Measurements from ENCODE around the gene CYFIP1. TPM values are rescaled to one million over a fixed set of nuclear protein-coding genes. Genes with fewer than 3 reads are reported as not detected.

Gene CYFIP1
- total and polyA plus RNA-seq, 7 donors: 45.0 to 99.6 (median 69.8) TPM

DNA sequence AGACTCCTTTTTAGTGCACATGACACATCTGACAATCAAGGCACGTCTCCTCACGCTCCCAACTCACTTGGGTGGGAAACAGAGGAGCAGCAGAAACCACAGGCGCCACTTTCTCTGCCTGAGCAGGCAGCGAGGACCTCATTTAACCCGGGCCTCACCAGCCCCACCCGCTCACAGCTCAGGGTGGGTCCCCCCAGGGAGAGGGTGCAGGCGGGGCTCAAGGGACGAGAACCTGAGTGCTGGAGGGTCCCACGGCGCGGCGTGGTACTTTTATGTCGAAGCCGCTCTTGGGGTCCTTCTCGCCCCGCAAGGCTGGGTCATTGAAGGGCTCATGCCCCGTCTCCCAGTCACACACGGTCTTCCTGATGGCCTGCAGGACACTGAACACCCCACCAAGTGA lies 62.6 kb downstream of the CYFIP1 start:
- no peak for TF ChIP-seq POLR2A (IDR thresholded peaks at IDR 0.05)
- TF ChIP-seq POLR2AphosphoS5 (IDR thresholded peaks at IDR 0.05): no peak
- TF ChIP-seq, protein P1, sequence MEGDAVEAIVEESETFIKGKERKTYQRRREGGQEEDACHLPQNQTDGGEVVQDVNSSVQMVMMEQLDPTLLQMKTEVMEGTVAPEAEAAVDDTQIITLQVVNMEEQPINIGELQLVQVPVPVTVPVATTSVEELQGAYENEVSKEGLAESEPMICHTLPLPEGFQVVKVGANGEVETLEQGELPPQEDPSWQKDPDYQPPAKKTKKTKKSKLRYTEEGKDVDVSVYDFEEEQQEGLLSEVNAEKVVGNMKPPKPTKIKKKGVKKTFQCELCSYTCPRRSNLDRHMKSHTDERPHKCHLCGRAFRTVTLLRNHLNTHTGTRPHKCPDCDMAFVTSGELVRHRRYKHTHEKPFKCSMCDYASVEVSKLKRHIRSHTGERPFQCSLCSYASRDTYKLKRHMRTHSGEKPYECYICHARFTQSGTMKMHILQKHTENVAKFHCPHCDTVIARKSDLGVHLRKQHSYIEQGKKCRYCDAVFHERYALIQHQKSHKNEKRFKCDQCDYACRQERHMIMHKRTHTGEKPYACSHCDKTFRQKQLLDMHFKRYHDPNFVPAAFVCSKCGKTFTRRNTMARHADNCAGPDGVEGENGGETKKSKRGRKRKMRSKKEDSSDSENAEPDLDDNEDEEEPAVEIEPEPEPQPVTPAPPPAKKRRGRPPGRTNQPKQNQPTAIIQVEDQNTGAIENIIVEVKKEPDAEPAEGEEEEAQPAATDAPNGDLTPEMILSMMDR (IDR thresholded peaks at IDR 0.05): no peak
- no peak for TF ChIP-seq EP300 (IDR thresholded peaks at IDR 0.05)
- Histone ChIP-seq H3K9me3 (no peaks in the 10 kb centered on the region), H3K4me3 (no peak overlapping the region), H3K36me3 (peaks cover 33 to 66% (median 37%) of the 10 kb centered on the region in 4 donors), H3K27me3 (no peaks in the 10 kb centered on the region), H3K4me1 (no peaks in the 10 kb centered on the region), H3K27ac (no peak overlapping the region)
- intact Hi-C loops (cut with DNase I): no loop called here
- DNase-seq: no peak
- 94 to 95% methylated on average over 18 of the region's 18 CpGs for WGBS, 2 donors

DNA sequence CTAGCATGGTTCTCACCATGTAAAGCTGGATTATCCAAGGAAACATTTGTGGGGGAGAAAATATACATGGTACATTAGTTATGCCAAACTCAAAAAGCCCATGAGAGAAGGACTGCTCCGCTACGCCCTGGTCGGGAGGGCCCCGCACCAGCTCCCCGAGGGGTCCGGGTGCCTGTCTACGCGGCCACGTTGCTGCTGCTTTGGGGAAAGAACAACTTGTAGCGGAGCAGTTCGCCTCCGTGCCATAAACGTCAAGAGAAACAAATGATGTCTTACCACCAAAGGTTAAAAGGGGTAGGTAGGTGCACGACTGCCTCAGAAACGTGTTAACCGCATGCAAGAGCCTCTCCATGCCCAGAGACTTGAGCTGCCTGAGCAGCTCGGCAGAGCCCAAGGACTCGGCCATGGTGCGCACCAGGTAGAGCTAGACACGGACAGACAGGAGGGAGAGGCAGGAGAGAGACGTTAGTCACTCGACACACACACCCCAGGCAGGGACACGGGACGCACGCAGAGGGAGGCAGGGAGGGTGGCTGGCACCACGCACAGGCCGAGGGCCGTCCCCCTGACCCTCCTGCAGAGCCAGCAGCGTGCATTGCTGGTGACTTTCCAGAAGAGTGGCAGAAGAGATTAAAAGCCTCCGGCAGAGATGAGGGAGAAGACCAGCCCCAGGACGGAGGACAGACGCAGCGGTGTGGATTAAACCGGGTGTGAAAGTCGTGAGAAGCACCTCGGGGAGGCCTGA lies 63.4 kb downstream of the CYFIP1 start:
- no peaks in the 10 kb centered on the region for H3K9me3 ChIP-seq
- H3K36me3 ChIP-seq: peaks cover 38 to 74% (median 44%) of the 10 kb centered on the region in 4 donors
- 96 to 97% methylated on average over 36 of the region's 36 CpGs for WGBS, 2 donors
- H3K4me3 ChIP-seq: no peak overlapping the region
- no peak for DNase-seq
- intact Hi-C loops (cut with DNase I): no loop called here
- H3K27ac ChIP-seq: no peak overlapping the region
- no peaks in the 10 kb centered on the region for H3K4me1 ChIP-seq
- no peaks in the 10 kb centered on the region for H3K27me3 ChIP-seq
- TF ChIP-seq EP300 (IDR thresholded peaks at IDR 0.05) (no peak), POLR2AphosphoS5 (IDR thresholded peaks at IDR 0.05) (no peak), POLR2A (IDR thresholded peaks at IDR 0.05) (no peak)
- TF ChIP-seq, protein P1 (IDR thresholded peaks at IDR 0.05): no peak

- intact Hi-C loops (cut with DNase I): no loop called here
Observed at GRCh38 chr15:22915866-22916515, 64.2 kb downstream of the CYFIP1 start.

GRCh38 chr15:22913646-22914380 lies 66.4 kb downstream of the CYFIP1 start:
- H3K27ac ChIP-seq: no peak overlapping the region
- no peak for DNase-seq
- peaks cover 58 to 97% (median 68%) of the 10 kb centered on the region in 4 donors for H3K36me3 ChIP-seq
- intact Hi-C loops (cut with DNase I): no loop called here
- 95% methylated on average over 13 of the region's 13 CpGs for WGBS, 2 donors
- TF ChIP-seq POLR2AphosphoS5 (IDR thresholded peaks at IDR 0.05) (no peak), POLR2A (IDR thresholded peaks at IDR 0.05) (no peak), EP300 (IDR thresholded peaks at IDR 0.05) (no peak)
- TF ChIP-seq, protein P1 (IDR thresholded peaks at IDR 0.05): no peak
- no peaks in the 10 kb centered on the region for H3K9me3 ChIP-seq
- H3K4me3 ChIP-seq: no peak overlapping the region
- H3K27me3 ChIP-seq: no peaks in the 10 kb centered on the region
- H3K4me1 ChIP-seq: no peaks in the 10 kb centered on the region

More at GRCh38 chr15:22915866-22916515, 64.2 kb downstream of the CYFIP1 start:
- H3K4me1 ChIP-seq: no peaks in the 10 kb centered on the region
- no peaks in the 10 kb centered on the region for H3K9me3 ChIP-seq
- H3K36me3 ChIP-seq: peaks cover 43 to 81% (median 51%) of the 10 kb centered on the region in 4 donors
- no peak overlapping the region for H3K4me3 ChIP-seq
- 95 to 96% methylated on average over 25 of the region's 25 CpGs for WGBS, 2 donors
- TF ChIP-seq, protein P1 (IDR thresholded peaks at IDR 0.05): no peak
- TF ChIP-seq POLR2AphosphoS5 (IDR thresholded peaks at IDR 0.05) (no peak), EP300 (IDR thresholded peaks at IDR 0.05) (no peak), POLR2A (IDR thresholded peaks at IDR 0.05) (no peak)
- H3K27ac ChIP-seq: no peak overlapping the region
- H3K27me3 ChIP-seq: no peaks in the 10 kb centered on the region
- no peak for DNase-seq

All from sigmoid colon (tissue), 7 donors.